ENCODE results near the gene SLC22A6.

The SLC22A6 gene

DNA sequence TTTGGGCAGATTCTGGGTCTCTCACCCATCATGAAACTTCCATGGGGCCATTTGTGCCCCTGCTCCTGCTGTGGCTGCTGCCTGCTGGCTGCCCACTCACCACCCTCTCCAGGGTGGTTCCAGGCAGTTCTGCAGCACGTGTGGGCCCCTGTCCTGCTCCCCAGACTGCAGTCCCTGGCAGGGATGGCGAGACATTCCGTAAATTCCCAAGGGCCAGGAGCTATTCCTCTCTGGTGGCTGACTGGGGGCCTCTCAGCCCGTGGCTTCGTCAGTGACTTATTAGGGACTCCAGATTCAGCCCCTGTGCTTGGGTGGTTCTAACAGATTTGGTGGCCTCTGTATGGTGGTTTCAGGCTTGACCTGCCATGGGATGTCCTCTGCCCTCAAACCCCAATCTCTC, 34.7 kb upstream of the SLC22A6 start:
- Histone ChIP-seq H3K27ac (ENCODE audit: insufficient read depth in 1 of 2, low read depth in 1 of 2, low read length in 2 of 2, poor library complexity in 1 of 2, severe bottlenecking in 2 of 2) (no peak overlapping the region), H3K36me3 (ENCODE audit: control insufficient read depth in 4 of 4, insufficient read depth in 4 of 4, low read length in 3 of 4) (no peaks in the 10 kb centered on the region), H3K4me1 (ENCODE audit: control extremely low read depth in 1 of 4, control insufficient read depth in 4 of 4, insufficient read depth in 4 of 4, low read length in 3 of 4) (peaks cover 0 to 7% (median 5%) of the 10 kb centered on the region in 4 experiments), H3K9me3 (ENCODE audit: control extremely low read depth in 1 of 5, control insufficient read depth in 4 of 5, insufficient read depth in 2 of 5, low read depth in 1 of 5, low read length in 4 of 5) (no peaks in the 10 kb centered on the region), H3K4me3 (ENCODE audit: control insufficient read depth in 1 of 7, extremely low read depth in 1 of 7, insufficient read depth in 4 of 7, low read depth in 2 of 7, low read length in 6 of 7) (no peak overlapping the region), H3K27me3 (replicated peaks in 2 of 5; ENCODE audit: control insufficient read depth in 4 of 5, insufficient read depth in 5 of 5, low read length in 4 of 5) (peaks cover 0 to 17% (median 1%) of the 10 kb centered on the region in 5 experiments)
- 83% methylated on average over 3 of the region's 5 CpGs for WGBS (ENCODE audit: insufficient coverage)
- POLR2A ChIA-PET, result no interaction called here
- CTCF ChIA-PET, result interaction anchor here (1.1 to 8.4 kb wide), 4 partner anchors 19 to 113 kb away, joined by 3 to 200 read pairs (median 3); no protein-coding TSS in a partner anchor
- no peak for DNase-seq

DNA sequence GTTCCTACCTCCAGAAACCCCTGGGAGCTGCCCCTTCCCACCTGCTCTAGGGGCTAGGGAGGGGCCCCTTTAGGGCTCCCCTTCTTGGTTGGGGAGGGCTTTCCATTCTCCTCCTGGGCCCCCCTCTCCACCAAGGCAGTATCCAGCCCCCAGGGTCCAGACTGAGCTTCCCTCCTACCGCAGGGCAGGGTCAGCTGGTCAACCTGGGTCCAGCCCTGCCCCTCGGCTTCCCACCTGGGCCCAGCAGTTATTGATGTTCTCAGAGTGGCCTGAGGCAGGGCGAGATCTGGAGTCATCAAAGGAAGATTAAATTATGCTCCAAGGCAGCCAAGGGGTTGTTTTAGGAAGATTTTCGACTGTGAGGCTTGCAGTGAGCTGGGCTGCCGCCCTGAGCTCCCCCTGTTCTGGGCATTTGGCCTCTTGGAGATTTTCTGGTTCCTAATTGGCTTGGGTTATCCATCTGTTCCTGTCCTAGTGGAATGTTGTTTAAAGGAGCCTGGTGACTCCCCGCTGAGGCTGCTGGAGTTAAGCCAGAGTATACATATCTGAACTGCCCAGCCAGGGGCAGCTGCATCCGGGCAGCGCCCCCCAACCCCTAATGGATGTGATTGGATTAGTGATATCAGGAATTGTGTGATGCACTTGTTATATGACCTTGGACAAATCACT, 32.7 kb upstream of the SLC22A6 start:
- POLR2A ChIA-PET, result no interaction called here
- 81% methylated on average over 4 of the region's 8 CpGs for WGBS (ENCODE audit: insufficient coverage)
- no peaks in the 10 kb centered on the region for H3K36me3 ChIP-seq (ENCODE audit: control insufficient read depth in 4 of 4, insufficient read depth in 4 of 4, low read length in 3 of 4)
- peaks cover 0 to 17% (median 1%) of the 10 kb centered on the region in 5 experiments for H3K27me3 ChIP-seq (replicated peaks in 2 of 5; ENCODE audit: control insufficient read depth in 4 of 5, insufficient read depth in 5 of 5, low read length in 4 of 5)
- no peak overlapping the region for H3K4me3 ChIP-seq (ENCODE audit: control insufficient read depth in 1 of 7, extremely low read depth in 1 of 7, insufficient read depth in 4 of 7, low read depth in 2 of 7, low read length in 6 of 7)
- no peak overlapping the region for H3K27ac ChIP-seq (ENCODE audit: insufficient read depth in 1 of 2, low read depth in 1 of 2, low read length in 2 of 2, poor library complexity in 1 of 2, severe bottlenecking in 2 of 2)
- CTCF ChIA-PET, result interaction anchor here (0.6 to 8.4 kb wide), 3 partner anchors 10 to 111 kb away, joined by 3 to 200 read pairs (median 4); no protein-coding TSS in a partner anchor
- H3K4me1 ChIP-seq (ENCODE audit: control extremely low read depth in 1 of 4, control insufficient read depth in 4 of 4, insufficient read depth in 4 of 4, low read length in 3 of 4), result no peaks in the 10 kb centered on the region
- no peak for DNase-seq
- H3K9me3 ChIP-seq (ENCODE audit: control extremely low read depth in 1 of 5, control insufficient read depth in 4 of 5, insufficient read depth in 2 of 5, low read depth in 1 of 5, low read length in 4 of 5), result no peaks in the 10 kb centered on the region

DNA sequence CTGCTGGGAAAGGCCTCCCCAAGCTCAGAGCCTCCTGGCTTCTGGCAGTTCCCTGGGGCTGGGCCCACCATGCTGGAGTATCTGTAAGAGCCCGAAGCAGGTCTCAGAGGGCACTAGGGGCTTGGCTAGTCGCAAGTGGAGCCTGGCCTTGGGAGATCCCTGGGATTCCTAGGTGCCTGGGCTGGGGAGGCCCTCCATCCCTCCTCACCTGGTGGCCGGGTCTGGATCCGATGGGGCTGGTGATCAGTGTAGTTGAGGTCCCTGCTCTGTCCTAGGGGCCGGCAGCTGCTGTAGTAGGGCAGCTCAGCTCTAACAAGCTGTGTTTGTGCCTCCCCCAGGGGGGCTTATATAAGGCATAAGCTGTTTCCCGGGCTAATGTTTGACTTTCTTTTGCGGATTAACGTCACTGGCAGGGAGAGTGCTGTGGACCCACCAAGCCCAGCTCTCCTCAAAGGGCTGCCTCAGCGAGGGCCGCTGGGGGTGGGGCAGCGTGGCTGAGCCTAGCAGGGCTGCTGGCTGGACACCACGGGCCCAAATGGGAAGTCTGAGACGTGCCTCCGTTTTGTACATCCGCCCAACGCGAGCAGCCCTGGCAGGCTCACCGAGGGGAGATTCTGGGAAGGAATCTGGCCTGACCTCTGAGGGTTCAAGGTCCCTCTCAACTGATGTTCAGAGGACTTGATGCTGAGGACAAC, 30.9 kb upstream of the SLC22A6 start, which contains the start of gene SLC22A8:
Gene SLC22A8 (minus strand): TSS at position 321 of the 695 bp plus-strand sequence. CDS start 883 bp downstream, outside the sequence.
- Histone ChIP-seq H3K27me3 (replicated peaks in 2 of 5; ENCODE audit: control insufficient read depth in 4 of 5, insufficient read depth in 5 of 5, low read length in 4 of 5) (peaks cover 0 to 14% (median 1%) of the 10 kb centered on the region in 5 experiments), H3K27ac (ENCODE audit: insufficient read depth in 1 of 2, low read depth in 1 of 2, low read length in 2 of 2, poor library complexity in 1 of 2, severe bottlenecking in 2 of 2) (no peak within 1 kb of the TSS), H3K4me1 (ENCODE audit: control extremely low read depth in 1 of 4, control insufficient read depth in 4 of 4, insufficient read depth in 4 of 4, low read length in 3 of 4) (no peaks in the 10 kb centered on the region), H3K9me3 (ENCODE audit: control extremely low read depth in 1 of 5, control insufficient read depth in 4 of 5, insufficient read depth in 2 of 5, low read depth in 1 of 5, low read length in 4 of 5) (no peaks in the 10 kb centered on the region), H3K36me3 (ENCODE audit: control insufficient read depth in 4 of 4, insufficient read depth in 4 of 4, low read length in 3 of 4) (no peaks in the 10 kb centered on the region), H3K4me3 (ENCODE audit: control insufficient read depth in 1 of 7, extremely low read depth in 1 of 7, insufficient read depth in 4 of 7, low read depth in 2 of 7, low read length in 6 of 7) (no peak within 1 kb of the TSS)
- POLR2A ChIA-PET, result no interaction called here
- 78% methylated on average over 15 of the region's 18 CpGs for WGBS (ENCODE audit: insufficient coverage)
- DNase-seq, result no peak
- CTCF ChIA-PET, result interaction anchor here (1.9 to 2.5 kb wide), 2 partner anchors 9 to 109 kb away, joined by 9 to 10 read pairs; no protein-coding TSS in a partner anchor

DNA sequence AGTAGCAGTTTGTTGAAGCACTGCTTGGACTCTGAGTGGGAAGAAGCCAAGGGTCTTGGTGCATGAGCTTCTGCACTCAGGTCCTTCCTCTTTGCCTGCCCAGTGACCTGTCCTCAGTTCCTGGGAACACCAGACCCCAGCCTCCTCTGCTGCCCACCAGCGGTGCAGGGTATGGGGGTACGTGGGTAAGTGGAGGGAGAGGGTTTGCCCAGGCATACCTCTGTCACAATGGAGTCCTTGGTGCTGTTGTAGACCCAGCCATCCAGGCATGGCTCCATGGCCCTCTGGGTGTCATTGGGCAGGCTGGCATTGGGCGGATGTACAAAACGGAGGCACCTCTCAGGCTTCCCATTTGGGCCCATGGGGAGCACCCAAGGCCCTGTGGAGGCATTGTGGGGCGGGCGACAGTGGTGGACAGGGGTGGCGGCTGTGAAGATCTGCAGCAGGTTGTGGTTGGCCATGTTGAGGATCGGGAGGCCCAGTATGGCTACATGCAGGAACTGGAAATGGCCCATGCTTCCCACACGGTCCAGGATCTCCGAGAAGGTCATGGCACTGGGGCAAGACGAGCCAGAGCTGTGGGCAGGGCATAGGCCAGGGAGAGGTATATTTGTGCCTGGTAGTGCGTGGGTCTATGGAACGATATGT, 29.8 kb upstream of the SLC22A6 start:
- Histone ChIP-seq H3K4me3 (ENCODE audit: control insufficient read depth in 1 of 7, extremely low read depth in 1 of 7, insufficient read depth in 4 of 7, low read depth in 2 of 7, low read length in 6 of 7) (no peak overlapping the region), H3K4me1 (ENCODE audit: control extremely low read depth in 1 of 4, control insufficient read depth in 4 of 4, insufficient read depth in 4 of 4, low read length in 3 of 4) (no peaks in the 10 kb centered on the region), H3K36me3 (ENCODE audit: control insufficient read depth in 4 of 4, insufficient read depth in 4 of 4, low read length in 3 of 4) (no peaks in the 10 kb centered on the region), H3K27ac (ENCODE audit: insufficient read depth in 1 of 2, low read depth in 1 of 2, low read length in 2 of 2, poor library complexity in 1 of 2, severe bottlenecking in 2 of 2) (no peak overlapping the region), H3K27me3 (replicated peaks in 2 of 5; ENCODE audit: control insufficient read depth in 4 of 5, insufficient read depth in 5 of 5, low read length in 4 of 5) (peaks cover 0 to 13% (median 1%) of the 10 kb centered on the region in 5 experiments), H3K9me3 (ENCODE audit: control extremely low read depth in 1 of 5, control insufficient read depth in 4 of 5, insufficient read depth in 2 of 5, low read depth in 1 of 5, low read length in 4 of 5) (no peaks in the 10 kb centered on the region)
- POLR2A ChIA-PET, result no interaction called here
- 97% methylated on average over 7 of the region's 13 CpGs for WGBS (ENCODE audit: insufficient coverage)
- CTCF ChIA-PET, result interaction anchor here (1.9 to 2.5 kb wide), 2 partner anchors 10 to 108 kb away, joined by 9 to 10 read pairs; no protein-coding TSS in a partner anchor
- DNase-seq, result no peak

DNA sequence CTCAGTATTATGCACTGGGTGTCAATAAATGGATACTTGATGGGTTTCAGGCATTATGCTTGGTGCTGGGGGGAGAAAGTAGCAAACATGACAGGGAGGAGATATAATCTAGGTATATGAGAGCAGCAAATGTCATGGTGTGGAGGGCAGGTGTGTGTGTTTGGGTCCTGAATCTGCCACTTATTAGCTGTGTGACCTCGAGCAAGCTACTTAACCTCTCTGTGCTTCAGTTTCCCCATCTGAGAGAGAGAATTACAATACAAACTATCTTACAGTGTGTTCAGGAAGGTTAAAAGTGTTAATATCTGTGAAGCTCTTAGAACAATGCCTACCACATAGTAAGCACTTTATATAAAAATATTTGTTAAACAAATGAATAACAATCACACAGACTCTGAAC, 28.1 kb upstream of the SLC22A6 start:
- Histone ChIP-seq H3K4me1 (ENCODE audit: control extremely low read depth in 1 of 4, control insufficient read depth in 4 of 4, insufficient read depth in 4 of 4, low read length in 3 of 4) (no peaks in the 10 kb centered on the region), H3K27me3 (replicated peaks in 2 of 5; ENCODE audit: control insufficient read depth in 4 of 5, insufficient read depth in 5 of 5, low read length in 4 of 5) (peaks cover 0 to 12% (median 0%) of the 10 kb centered on the region in 5 experiments), H3K9me3 (ENCODE audit: control extremely low read depth in 1 of 5, control insufficient read depth in 4 of 5, insufficient read depth in 2 of 5, low read depth in 1 of 5, low read length in 4 of 5) (no peaks in the 10 kb centered on the region), H3K36me3 (ENCODE audit: control insufficient read depth in 4 of 4, insufficient read depth in 4 of 4, low read length in 3 of 4) (no peaks in the 10 kb centered on the region), H3K27ac (ENCODE audit: insufficient read depth in 1 of 2, low read depth in 1 of 2, low read length in 2 of 2, poor library complexity in 1 of 2, severe bottlenecking in 2 of 2) (no peak overlapping the region), H3K4me3 (ENCODE audit: control insufficient read depth in 1 of 7, extremely low read depth in 1 of 7, insufficient read depth in 4 of 7, low read depth in 2 of 7, low read length in 6 of 7) (no peak overlapping the region)
- ChIA-PET CTCF (no interaction called here), POLR2A (no interaction called here)
- no peak for DNase-seq
- no CpG with 5 or more reads among the region's 1 CpG for WGBS (ENCODE audit: insufficient coverage)

DNA sequence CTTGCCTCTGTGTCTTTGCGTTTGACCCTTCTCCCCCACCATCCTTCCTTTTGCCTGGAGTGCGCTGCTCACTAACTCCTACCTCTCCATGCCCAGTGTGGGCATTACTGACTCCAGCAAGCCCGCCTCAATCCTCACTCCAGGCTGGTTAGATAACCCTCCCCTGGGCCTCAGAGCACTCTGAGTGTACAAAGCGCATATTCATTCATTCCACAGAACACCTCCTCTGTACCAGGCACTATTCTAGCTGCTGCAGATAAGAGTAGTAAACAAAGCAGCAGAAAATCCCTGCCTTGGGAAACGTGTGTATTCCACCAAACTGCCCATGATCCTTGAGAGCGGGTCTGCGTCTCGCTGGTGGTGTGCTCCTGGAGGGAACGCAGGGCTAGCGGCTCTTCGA, 27.7 kb upstream of the SLC22A6 start:
- WGBS (ENCODE audit: insufficient coverage), result 95% methylated on average over 3 of the region's 11 CpGs
- Histone ChIP-seq H3K4me1 (ENCODE audit: control extremely low read depth in 1 of 4, control insufficient read depth in 4 of 4, insufficient read depth in 4 of 4, low read length in 3 of 4) (no peaks in the 10 kb centered on the region), H3K36me3 (ENCODE audit: control insufficient read depth in 4 of 4, insufficient read depth in 4 of 4, low read length in 3 of 4) (no peaks in the 10 kb centered on the region), H3K27me3 (replicated peaks in 2 of 5; ENCODE audit: control insufficient read depth in 4 of 5, insufficient read depth in 5 of 5, low read length in 4 of 5) (peaks cover 0 to 12% (median 0%) of the 10 kb centered on the region in 5 experiments), H3K4me3 (ENCODE audit: control insufficient read depth in 1 of 7, extremely low read depth in 1 of 7, insufficient read depth in 4 of 7, low read depth in 2 of 7, low read length in 6 of 7) (no peak overlapping the region), H3K27ac (ENCODE audit: insufficient read depth in 1 of 2, low read depth in 1 of 2, low read length in 2 of 2, poor library complexity in 1 of 2, severe bottlenecking in 2 of 2) (no peak overlapping the region), H3K9me3 (ENCODE audit: control extremely low read depth in 1 of 5, control insufficient read depth in 4 of 5, insufficient read depth in 2 of 5, low read depth in 1 of 5, low read length in 4 of 5) (no peaks in the 10 kb centered on the region)
- CTCF ChIA-PET, result no interaction called here
- DNase-seq, result no peak
- POLR2A ChIA-PET, result no interaction called here

Data from common myeloid progenitor, CD34-positive (primary cell).